ENCODE data around the gene SPIRE1. TPM values are rescaled to one million over a fixed set of nuclear protein-coding genes. Genes with fewer than 3 reads are reported as not detected.

Gene SPIRE1
- 22.6 TPM for total RNA-seq
- 12.9 TPM for polyA plus RNA-seq

- peak within 1 kb of the TSS; percentile 93 for H3K4me3 ChIP-seq (ENCODE audit: low read depth, low read length)
- no peaks in the 10 kb centered on the region for H3K4me1 ChIP-seq (ENCODE audit: insufficient read depth)
- no peak for DNase-seq (ENCODE audit: extremely low spot score)
- no peaks in the 10 kb centered on the region for H3K36me3 ChIP-seq (ENCODE audit: insufficient read depth)
- H3K27ac ChIP-seq (ENCODE audit: low read depth), result peak within 1 kb of the TSS; percentile 90
- under 1% methylated on average over 112 of the region's 112 CpGs for WGBS
Observed at GRCh38 chr18:12657684-12658425, at the start of gene SPIRE1. Gene SPIRE1, minus strand, starts transcription at chr18:12658107. Its CDS starts 241 bp downstream, at chr18:12657866.

GRCh38 chr18:12703664-12704063, 45.8 kb upstream of the SPIRE1 start:
- DNase-seq (ENCODE audit: extremely low spot score), result no peak
- H3K36me3 ChIP-seq (ENCODE audit: insufficient read depth), result peaks cover 2% of the 10 kb centered on the region
- no peak overlapping the region for H3K27ac ChIP-seq (ENCODE audit: low read depth)
- WGBS, result 2% methylated on average over 2 of the region's 2 CpGs
- peaks cover 2% of the 10 kb centered on the region for H3K4me1 ChIP-seq (ENCODE audit: insufficient read depth)
- H3K4me3 ChIP-seq (ENCODE audit: low read depth, low read length), result peak overlapping the region; percentile 81

GRCh38 chr18:12703096-12703567, 45.2 kb upstream of the SPIRE1 start:
- peak overlapping the region; percentile 81 for H3K4me3 ChIP-seq (ENCODE audit: low read depth, low read length)
- peaks cover 2% of the 10 kb centered on the region for H3K4me1 ChIP-seq (ENCODE audit: insufficient read depth)
- no peak for DNase-seq (ENCODE audit: extremely low spot score)
- H3K27ac ChIP-seq (ENCODE audit: low read depth), result peak overlapping the region; percentile 98
- under 1% methylated on average over 28 of the region's 28 CpGs for WGBS
- H3K36me3 ChIP-seq (ENCODE audit: insufficient read depth), result peaks cover 2% of the 10 kb centered on the region

GRCh38 chr18:12702221-12703095, 44.6 kb upstream of the SPIRE1 start, which contains the start of the genes CEP76 and PSMG2:
Gene CEP76, minus strand, starts transcription at chr18:12702723. Its CDS starts 175 bp downstream, at chr18:12702548.
Gene PSMG2, plus strand, starts transcription at chr18:12703042. Its CDS starts 66 bp downstream, at chr18:12703108.
- H3K4me1 ChIP-seq (ENCODE audit: insufficient read depth), result peaks cover 2% of the 10 kb centered on the region
- peaks cover under 1% of the 10 kb centered on the region for H3K36me3 ChIP-seq (ENCODE audit: insufficient read depth)
- peak; percentile 53 for DNase-seq (ENCODE audit: extremely low spot score)
- under 1% methylated on average over 89 of the region's 89 CpGs for WGBS
- peak within 1 kb of the TSS; percentile 81 for H3K4me3 ChIP-seq (ENCODE audit: low read depth, low read length)
- H3K27ac ChIP-seq (ENCODE audit: low read depth), result peak within 1 kb of the TSS; percentile 98

GRCh38 chr18:12701161-12701560, 43.3 kb upstream of the SPIRE1 start:
- Histone ChIP-seq H3K36me3 (ENCODE audit: insufficient read depth) (no peaks in the 10 kb centered on the region), H3K4me3 (ENCODE audit: low read depth, low read length) (peak overlapping the region; percentile 81), H3K27ac (ENCODE audit: low read depth) (peak overlapping the region; percentile 10), H3K4me1 (ENCODE audit: insufficient read depth) (peaks cover 2% of the 10 kb centered on the region)
- 71% methylated on average over 3 of the region's 3 CpGs for WGBS
- DNase-seq (ENCODE audit: extremely low spot score), result no peak

- no peak overlapping the region for H3K27ac ChIP-seq (ENCODE audit: low read depth)
- WGBS, result 89% methylated on average over 2 of the region's 2 CpGs
- H3K4me3 ChIP-seq (ENCODE audit: low read depth, low read length), result no peak overlapping the region
- DNase-seq (ENCODE audit: extremely low spot score), result no peak
- H3K4me1 ChIP-seq (ENCODE audit: insufficient read depth), result peaks cover 2% of the 10 kb centered on the region
- no peaks in the 10 kb centered on the region for H3K36me3 ChIP-seq (ENCODE audit: insufficient read depth)
Observed at GRCh38 chr18:12699747-12700146, 41.8 kb upstream of the SPIRE1 start.

GRCh38 chr18:12694032-12694431, 36.1 kb upstream of the SPIRE1 start:
- Histone ChIP-seq H3K4me3 (ENCODE audit: low read depth, low read length) (no peak overlapping the region), H3K36me3 (ENCODE audit: insufficient read depth) (no peaks in the 10 kb centered on the region), H3K27ac (ENCODE audit: low read depth) (no peak overlapping the region), H3K4me1 (ENCODE audit: insufficient read depth) (no peaks in the 10 kb centered on the region)
- no peak for DNase-seq (ENCODE audit: extremely low spot score)
- 83% methylated on average over 2 of the region's 2 CpGs for WGBS

- H3K4me1 ChIP-seq (ENCODE audit: insufficient read depth), result no peaks in the 10 kb centered on the region
- DNase-seq (ENCODE audit: extremely low spot score), result no peak
- no peak overlapping the region for H3K27ac ChIP-seq (ENCODE audit: low read depth)
- H3K4me3 ChIP-seq (ENCODE audit: low read depth, low read length), result no peak overlapping the region
- 89% methylated on average over 9 of the region's 9 CpGs for whole genome bisulfite sequencing
- H3K36me3 ChIP-seq (ENCODE audit: insufficient read depth), result no peaks in the 10 kb centered on the region
Observed at GRCh38 chr18:12692206-12692605, 34.3 kb upstream of the SPIRE1 start.

GRCh38 chr18:12689256-12689850, 31.4 kb upstream of the SPIRE1 start:
- Histone ChIP-seq H3K27ac (ENCODE audit: low read depth) (no peak overlapping the region), H3K4me1 (ENCODE audit: insufficient read depth) (no peaks in the 10 kb centered on the region), H3K36me3 (ENCODE audit: insufficient read depth) (no peaks in the 10 kb centered on the region), H3K4me3 (ENCODE audit: low read depth, low read length) (no peak overlapping the region)
- 84% methylated on average over 4 of the region's 4 CpGs for WGBS
- DNase-seq (ENCODE audit: extremely low spot score), result no peak

- Histone ChIP-seq H3K36me3 (ENCODE audit: insufficient read depth) (peaks cover 2% of the 10 kb centered on the region), H3K4me3 (ENCODE audit: low read depth, low read length) (no peak overlapping the region), H3K27ac (ENCODE audit: low read depth) (no peak overlapping the region), H3K4me1 (ENCODE audit: insufficient read depth) (no peaks in the 10 kb centered on the region)
- 63% methylated on average over 3 of the region's 3 CpGs for WGBS
- no peak for DNase-seq (ENCODE audit: extremely low spot score)
Observed at GRCh38 chr18:12686100-12686499, 28.2 kb upstream of the SPIRE1 start.

- no peak overlapping the region for H3K27ac ChIP-seq (ENCODE audit: low read depth)
- peaks cover 2% of the 10 kb centered on the region for H3K36me3 ChIP-seq (ENCODE audit: insufficient read depth)
- no peak overlapping the region for H3K4me3 ChIP-seq (ENCODE audit: low read depth, low read length)
- H3K4me1 ChIP-seq (ENCODE audit: insufficient read depth), result no peaks in the 10 kb centered on the region
- no peak for DNase-seq (ENCODE audit: extremely low spot score)
- WGBS, result 33% methylated on average over 8 of the region's 8 CpGs
Observed at GRCh38 chr18:12679183-12679786, 21.4 kb upstream of the SPIRE1 start.

- H3K27ac ChIP-seq (ENCODE audit: low read depth), result no peak overlapping the region
- H3K4me3 ChIP-seq (ENCODE audit: low read depth, low read length), result no peak overlapping the region
- no peaks in the 10 kb centered on the region for H3K4me1 ChIP-seq (ENCODE audit: insufficient read depth)
- no peak for DNase-seq (ENCODE audit: extremely low spot score)
- 92% methylated on average over 5 of the region's 5 CpGs for WGBS
- H3K36me3 ChIP-seq (ENCODE audit: insufficient read depth), result no peaks in the 10 kb centered on the region
Observed at GRCh38 chr18:12668041-12668440, 10.1 kb upstream of the SPIRE1 start.

Data from urinary bladder (tissue), 4 donors.